Natural killer cell (primary cell): ENCODE results near the gene NYNRIN. TPM values are rescaled to one million over a fixed set of nuclear protein-coding genes. Genes with fewer than 3 reads are reported as not detected.
A peak's percentile ranks its signal among the peaks of the same experiment; 100 is the strongest.

ENCODE experiments used
- ATAC-seq, 3 donors: fragments of 150-1000 bp in 2 of 3; fragments of 200-7000 bp in 1 of 3; cut with Tn5 transposase; 1 replicate in 1 of 3; 2 replicates in 2 of 3; pipeline ENCODE4 v1.10.0; 2021; ENCODE audit warnings: mild to moderate bottlenecking in 2 of 3, moderate library complexity in 2 of 3
- DNase-seq, 2 donors: peaks; one replicate each; pipeline versions ENCODE4 v3.0.0 to v3.0.0-alpha.2; 2013 to 2021; ENCODE audit warnings: mixed read lengths in 1 of 2
- H3K27ac ChIP-seq: one replicate; pipeline ENCODE4 v1.5.1; 2013; ENCODE audit warnings: mild to moderate bottlenecking, low read length
- H3K27me3 ChIP-seq: one replicate; pipeline ENCODE4 v1.6.1; 2013; ENCODE audit warnings: low read length; ENCODE audit not compliant: control insufficient read depth, insufficient read depth
- H3K36me3 ChIP-seq: one replicate; pipeline ENCODE4 v1.6.1; 2013; ENCODE audit warnings: low read length; ENCODE audit not compliant: control insufficient read depth, insufficient read depth
- H3K4me1 ChIP-seq: one replicate; pipeline ENCODE4 v1.6.1; 2013; ENCODE audit warnings: low read length; ENCODE audit not compliant: control insufficient read depth, insufficient read depth
- H3K4me3 ChIP-seq: one replicate; pipeline ENCODE4 v1.5.1; 2013; ENCODE audit warnings: low read length
- H3K9me3 ChIP-seq: one replicate; pipeline ENCODE4 v1.6.1; 2013; ENCODE audit warnings: low read length; ENCODE audit not compliant: control insufficient read depth, insufficient read depth
- H3K27ac Mint-ChIP-seq, 2 donors: one replicate each; pipeline ENCODE4 v1.8.0; 2022; ENCODE audit warnings: mild to moderate bottlenecking in 2 of 2, mixed read lengths in 2 of 2, moderate library complexity in 1 of 2
- H3K27me3 Mint-ChIP-seq, 2 donors: one replicate each; pipeline ENCODE4 v1.8.0; 2022; ENCODE audit warnings: low read depth in 2 of 2, mixed read lengths in 2 of 2
- H3K36me3 Mint-ChIP-seq: one replicate; pipeline ENCODE4 v1.8.0; 2022; ENCODE audit warnings: mixed read lengths
- H3K4me1 Mint-ChIP-seq, 2 donors: one replicate each; pipeline ENCODE4 v1.8.0; 2022; ENCODE audit warnings: mixed read lengths in 2 of 2
- H3K4me3 Mint-ChIP-seq: one replicate; pipeline ENCODE4 v1.8.0; 2022; ENCODE audit warnings: mild to moderate bottlenecking, moderate library complexity, mixed read lengths
- H3K9me3 Mint-ChIP-seq, 2 donors: one replicate each; pipeline ENCODE4 v1.8.0; 2022; ENCODE audit warnings: mixed read lengths in 2 of 2
- WGBS: methylation state at CpG from one replicate; pipeline ENCODE4 v1.1.7; 2013; ENCODE audit warnings: missing lambda C conversion rate; ENCODE audit not compliant: insufficient coverage; 5-methylcytosine and 5-hydroxymethylcytosine counted together
- intact Hi-C: fragments of 100-400 bp; cut with micrococcal nuclease; formaldehyde crosslinking; loops from one replicate; pipeline ENCODE4 v1.14.2; 2022
- total RNA-seq, 4 donors: library from RNA; stranded (reverse); fragments of 120-200 nt in 1 of 4; gene quantifications; one replicate each; pipeline versions ENCODE4 v1.2.3 to v1.2.4, GENCODE V29; 2013 to 2022
- TF ChIP-seq, protein P1 (sequence below): fragments of 200-600 bp; IDR thresholded peaks from one replicate; pipeline ENCODE4 v1.8.0; 2022; ENCODE audit warnings: antibody characterized with exemption

Gene NYNRIN
- total RNA-seq, 3 donors from 2014 or later (not counting 1 experiment from before 2014, with no cell fraction given): 0.23 to 0.53 (median 0.42) TPM

DNA sequence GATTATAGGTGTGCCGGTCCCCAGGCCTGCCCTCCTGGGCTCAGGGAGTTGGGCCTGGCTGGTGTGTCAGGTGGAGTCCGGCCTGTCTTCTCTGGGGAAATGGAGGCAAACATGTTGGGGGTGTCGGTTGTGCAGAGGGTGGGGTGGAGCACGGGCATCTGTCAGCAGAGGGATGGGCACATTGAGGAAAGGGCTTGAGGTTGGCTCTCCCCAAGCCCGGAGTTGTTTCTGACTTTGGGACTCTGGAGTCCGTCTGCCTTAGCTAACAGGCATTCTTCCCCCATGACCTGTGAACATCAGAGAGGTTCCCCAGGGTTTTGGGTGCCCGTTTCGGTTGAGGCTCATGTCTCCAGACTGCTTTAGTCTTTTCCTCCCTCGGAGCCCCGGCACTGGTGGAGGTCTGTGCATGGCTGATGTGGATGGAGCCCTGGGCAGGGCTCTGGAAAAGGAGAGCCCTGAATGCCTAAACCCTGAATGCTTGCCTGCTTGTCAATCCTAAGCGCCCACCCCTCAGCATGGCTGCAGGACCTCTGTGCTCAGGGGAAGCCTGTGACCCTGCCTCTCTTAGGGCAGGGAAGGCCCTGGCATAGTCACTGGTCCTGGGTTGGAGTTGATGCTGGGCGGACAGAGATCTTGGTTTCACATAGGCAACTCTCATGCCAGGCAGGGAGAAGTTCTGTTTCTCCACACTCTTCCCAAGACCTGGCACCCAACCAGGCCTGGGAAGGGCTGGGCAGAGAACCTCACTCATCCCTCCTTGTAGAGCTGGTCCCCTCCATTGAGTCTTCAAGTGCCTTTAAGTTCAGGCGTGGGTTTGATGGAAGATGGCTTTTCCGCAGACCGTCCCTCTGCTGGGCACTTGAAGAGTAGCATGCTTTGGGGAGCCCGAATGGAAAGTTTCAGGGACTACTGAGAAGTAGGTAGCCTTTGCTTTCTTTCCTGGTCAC, 12.9 kb downstream of the NYNRIN start:
- ATAC-seq: peak; percentile 43 to 79 (median 68)
- Mint-ChIP-seq H3K27ac (no peak overlapping the region), H3K9me3 (no peaks in the 10 kb centered on the region), H3K27me3 (peaks cover 0 to 7% of the 10 kb centered on the region in 2 donors), H3K36me3 (no peaks in the 10 kb centered on the region), H3K4me1 (no peaks in the 10 kb centered on the region), H3K4me3 (no peak overlapping the region)
- no peaks in the 10 kb centered on the region for H3K4me1 ChIP-seq
- no peaks in the 10 kb centered on the region for H3K36me3 ChIP-seq
- no peaks in the 10 kb centered on the region for H3K27me3 ChIP-seq
- intact Hi-C loops: no loop called here
- TF ChIP-seq, protein P1, sequence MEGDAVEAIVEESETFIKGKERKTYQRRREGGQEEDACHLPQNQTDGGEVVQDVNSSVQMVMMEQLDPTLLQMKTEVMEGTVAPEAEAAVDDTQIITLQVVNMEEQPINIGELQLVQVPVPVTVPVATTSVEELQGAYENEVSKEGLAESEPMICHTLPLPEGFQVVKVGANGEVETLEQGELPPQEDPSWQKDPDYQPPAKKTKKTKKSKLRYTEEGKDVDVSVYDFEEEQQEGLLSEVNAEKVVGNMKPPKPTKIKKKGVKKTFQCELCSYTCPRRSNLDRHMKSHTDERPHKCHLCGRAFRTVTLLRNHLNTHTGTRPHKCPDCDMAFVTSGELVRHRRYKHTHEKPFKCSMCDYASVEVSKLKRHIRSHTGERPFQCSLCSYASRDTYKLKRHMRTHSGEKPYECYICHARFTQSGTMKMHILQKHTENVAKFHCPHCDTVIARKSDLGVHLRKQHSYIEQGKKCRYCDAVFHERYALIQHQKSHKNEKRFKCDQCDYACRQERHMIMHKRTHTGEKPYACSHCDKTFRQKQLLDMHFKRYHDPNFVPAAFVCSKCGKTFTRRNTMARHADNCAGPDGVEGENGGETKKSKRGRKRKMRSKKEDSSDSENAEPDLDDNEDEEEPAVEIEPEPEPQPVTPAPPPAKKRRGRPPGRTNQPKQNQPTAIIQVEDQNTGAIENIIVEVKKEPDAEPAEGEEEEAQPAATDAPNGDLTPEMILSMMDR: peak; percentile 58
- DNase-seq: peak in 1 of 2 donors; percentile 67
- H3K9me3 ChIP-seq: no peaks in the 10 kb centered on the region
- H3K27ac ChIP-seq: no peak overlapping the region
- no peak overlapping the region for H3K4me3 ChIP-seq
- WGBS: 77% methylated on average over 16 of the region's 16 CpGs

DNA sequence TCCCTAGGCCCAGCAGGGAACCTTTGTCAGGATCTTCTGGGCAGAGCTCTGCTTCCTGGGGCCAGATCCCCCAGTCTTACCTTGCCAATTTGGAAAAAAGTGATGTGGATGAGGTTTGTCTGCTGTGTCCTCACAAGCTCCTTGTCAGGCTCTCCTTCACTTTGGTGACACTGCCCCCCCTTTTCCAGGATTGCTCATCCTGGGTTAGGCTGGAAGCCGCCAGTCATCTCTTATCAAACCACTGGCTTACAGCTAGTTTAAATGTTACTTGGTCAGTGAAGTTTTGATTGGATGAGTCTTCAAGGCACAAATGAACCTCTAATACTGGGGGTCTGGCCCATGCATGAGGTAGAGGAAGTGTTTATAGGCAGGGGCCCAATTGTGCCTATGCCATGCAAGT, 15.3 kb downstream of the NYNRIN start:
- H3K4me3 ChIP-seq: no peak overlapping the region
- no peak overlapping the region for H3K27ac ChIP-seq
- TF ChIP-seq, protein P1: no peak
- no peaks in the 10 kb centered on the region for H3K27me3 ChIP-seq
- H3K9me3 Mint-ChIP-seq: no peaks in the 10 kb centered on the region
- DNase-seq (no peak), ATAC-seq (no peak)
- H3K9me3 ChIP-seq: no peaks in the 10 kb centered on the region
- no peaks in the 10 kb centered on the region for H3K36me3 Mint-ChIP-seq
- no peak overlapping the region for H3K4me3 Mint-ChIP-seq
- no peaks in the 10 kb centered on the region for H3K4me1 ChIP-seq
- intact Hi-C loops: no loop called here
- WGBS: 100% methylated on average over 1 of the region's 1 CpG
- no peak overlapping the region for H3K27ac Mint-ChIP-seq
- no peaks in the 10 kb centered on the region for H3K4me1 Mint-ChIP-seq
- H3K27me3 Mint-ChIP-seq: peaks cover 0 to 10% of the 10 kb centered on the region in 2 donors
- no peaks in the 10 kb centered on the region for H3K36me3 ChIP-seq

DNA sequence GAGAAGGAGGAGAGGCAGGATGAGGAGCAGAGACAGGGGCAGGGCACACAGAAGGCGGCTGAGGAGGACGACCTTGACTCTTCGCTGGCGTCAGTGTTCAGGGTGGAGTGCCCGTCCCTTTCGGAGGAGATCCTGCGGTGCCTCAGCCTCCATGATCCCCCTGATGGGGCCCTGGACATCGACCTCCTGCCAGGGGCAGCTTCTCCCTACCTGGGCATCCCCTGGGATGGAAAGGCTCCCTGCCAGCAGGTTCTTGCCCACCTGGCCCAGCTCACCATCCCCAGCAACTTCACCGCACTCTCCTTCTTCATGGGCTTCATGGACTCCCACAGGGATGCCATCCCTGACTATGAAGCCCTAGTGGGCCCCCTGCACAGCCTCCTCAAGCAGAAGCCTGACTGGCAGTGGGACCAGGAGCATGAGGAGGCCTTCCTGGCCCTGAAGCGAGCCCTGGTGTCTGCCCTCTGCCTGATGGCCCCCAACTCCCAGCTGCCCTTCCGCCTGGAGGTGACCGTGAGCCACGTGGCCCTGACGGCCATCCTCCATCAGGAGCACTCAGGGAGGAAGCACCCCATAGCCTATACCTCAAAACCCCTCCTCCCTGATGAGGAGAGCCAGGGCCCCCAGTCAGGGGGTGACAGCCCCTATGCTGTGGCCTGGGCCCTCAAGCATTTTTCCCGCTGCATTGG, 16.1 kb downstream of the NYNRIN start:
- Mint-ChIP-seq H3K36me3 (no peaks in the 10 kb centered on the region), H3K9me3 (no peaks in the 10 kb centered on the region), H3K27me3 (peaks cover 0 to 14% of the 10 kb centered on the region in 2 donors), H3K4me1 (no peaks in the 10 kb centered on the region), H3K4me3 (no peak overlapping the region), H3K27ac (no peak overlapping the region)
- no peaks in the 10 kb centered on the region for H3K9me3 ChIP-seq
- DNase-seq (no peak), ATAC-seq (no peak)
- no peaks in the 10 kb centered on the region for H3K4me1 ChIP-seq
- H3K4me3 ChIP-seq: no peak overlapping the region
- intact Hi-C loops: no loop called here
- 94% methylated on average over 15 of the region's 15 CpGs for WGBS
- no peak overlapping the region for H3K27ac ChIP-seq
- H3K27me3 ChIP-seq: no peaks in the 10 kb centered on the region
- H3K36me3 ChIP-seq: no peaks in the 10 kb centered on the region
- TF ChIP-seq, protein P1: no peak
